Chondrocyte (in vitro differentiated cells): ENCODE results near the gene NAV3. TPM values are rescaled to one million over a fixed set of nuclear protein-coding genes. Genes with fewer than 3 reads are reported as not detected.

ENCODE experiments used
- DNase-seq: peaks from one replicate; pipeline ENCODE4 v3.0.0; 2021; ENCODE audit warnings: mixed read lengths, low spot score
- H3K27ac Mint-ChIP-seq: one replicate; pipeline ENCODE4 v1.8.0; 2021; ENCODE audit warnings: mild to moderate bottlenecking, moderate library complexity, mixed read lengths; ENCODE audit not compliant: unreplicated experiment
- H3K27me3 Mint-ChIP-seq: 2 replicates; pipeline ENCODE4 v1.8.0; 2021; ENCODE audit warnings: low read depth, mixed read lengths
- H3K36me3 Mint-ChIP-seq: 2 replicates; pipeline ENCODE4 v1.8.0; 2021; ENCODE audit warnings: low read depth, mixed read lengths
- H3K4me1 Mint-ChIP-seq: 2 replicates; pipeline ENCODE4 v1.8.0; 2021; ENCODE audit warnings: low read depth, mild to moderate bottlenecking, mixed read lengths
- H3K4me3 Mint-ChIP-seq: one replicate; pipeline ENCODE4 v1.8.0; 2021; ENCODE audit warnings: mild to moderate bottlenecking, moderate library complexity, mixed read lengths; ENCODE audit not compliant: unreplicated experiment
- H3K9me3 Mint-ChIP-seq: 2 replicates; pipeline ENCODE4 v1.8.0; 2021; ENCODE audit warnings: low read depth, mixed read lengths
- long read RNA-seq: library from polyadenylated mRNA; stranded (forward); transcript quantifications from one replicate; pipeline ENCODE4 v2.0.0, GENCODE V29; 2021
- total RNA-seq: library from RNA; stranded (reverse); gene quantifications from 3 replicates; pipeline ENCODE4 v1.2.1, GENCODE V29; 2021
- TF ChIP-seq, protein P1 (sequence below): fragments of 200-600 bp; sonication (generic); IDR thresholded peaks from 2 replicates; pipeline ENCODE4 v1.5.0; 2021; ENCODE audit warnings: antibody characterized with exemption, mild to moderate bottlenecking, moderate library complexity

The NAV3 gene, protein sequence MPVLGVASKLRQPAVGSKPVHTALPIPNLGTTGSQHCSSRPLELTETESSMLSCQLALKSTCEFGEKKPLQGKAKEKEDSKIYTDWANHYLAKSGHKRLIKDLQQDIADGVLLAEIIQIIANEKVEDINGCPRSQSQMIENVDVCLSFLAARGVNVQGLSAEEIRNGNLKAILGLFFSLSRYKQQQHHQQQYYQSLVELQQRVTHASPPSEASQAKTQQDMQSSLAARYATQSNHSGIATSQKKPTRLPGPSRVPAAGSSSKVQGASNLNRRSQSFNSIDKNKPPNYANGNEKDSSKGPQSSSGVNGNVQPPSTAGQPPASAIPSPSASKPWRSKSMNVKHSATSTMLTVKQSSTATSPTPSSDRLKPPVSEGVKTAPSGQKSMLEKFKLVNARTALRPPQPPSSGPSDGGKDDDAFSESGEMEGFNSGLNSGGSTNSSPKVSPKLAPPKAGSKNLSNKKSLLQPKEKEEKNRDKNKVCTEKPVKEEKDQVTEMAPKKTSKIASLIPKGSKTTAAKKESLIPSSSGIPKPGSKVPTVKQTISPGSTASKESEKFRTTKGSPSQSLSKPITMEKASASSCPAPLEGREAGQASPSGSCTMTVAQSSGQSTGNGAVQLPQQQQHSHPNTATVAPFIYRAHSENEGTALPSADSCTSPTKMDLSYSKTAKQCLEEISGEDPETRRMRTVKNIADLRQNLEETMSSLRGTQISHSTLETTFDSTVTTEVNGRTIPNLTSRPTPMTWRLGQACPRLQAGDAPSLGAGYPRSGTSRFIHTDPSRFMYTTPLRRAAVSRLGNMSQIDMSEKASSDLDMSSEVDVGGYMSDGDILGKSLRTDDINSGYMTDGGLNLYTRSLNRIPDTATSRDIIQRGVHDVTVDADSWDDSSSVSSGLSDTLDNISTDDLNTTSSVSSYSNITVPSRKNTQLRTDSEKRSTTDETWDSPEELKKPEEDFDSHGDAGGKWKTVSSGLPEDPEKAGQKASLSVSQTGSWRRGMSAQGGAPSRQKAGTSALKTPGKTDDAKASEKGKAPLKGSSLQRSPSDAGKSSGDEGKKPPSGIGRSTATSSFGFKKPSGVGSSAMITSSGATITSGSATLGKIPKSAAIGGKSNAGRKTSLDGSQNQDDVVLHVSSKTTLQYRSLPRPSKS (N-terminal part only)
- total RNA-seq, result 19.1 to 29.9 TPM (median 27.5 TPM) in 3 replicates
- long read RNA-seq, partial matches to known transcripts, result 5 of 6 reads
- long read RNA-seq, other reads (novel, unspliced or antisense), result 1 of 6 reads

DNA sequence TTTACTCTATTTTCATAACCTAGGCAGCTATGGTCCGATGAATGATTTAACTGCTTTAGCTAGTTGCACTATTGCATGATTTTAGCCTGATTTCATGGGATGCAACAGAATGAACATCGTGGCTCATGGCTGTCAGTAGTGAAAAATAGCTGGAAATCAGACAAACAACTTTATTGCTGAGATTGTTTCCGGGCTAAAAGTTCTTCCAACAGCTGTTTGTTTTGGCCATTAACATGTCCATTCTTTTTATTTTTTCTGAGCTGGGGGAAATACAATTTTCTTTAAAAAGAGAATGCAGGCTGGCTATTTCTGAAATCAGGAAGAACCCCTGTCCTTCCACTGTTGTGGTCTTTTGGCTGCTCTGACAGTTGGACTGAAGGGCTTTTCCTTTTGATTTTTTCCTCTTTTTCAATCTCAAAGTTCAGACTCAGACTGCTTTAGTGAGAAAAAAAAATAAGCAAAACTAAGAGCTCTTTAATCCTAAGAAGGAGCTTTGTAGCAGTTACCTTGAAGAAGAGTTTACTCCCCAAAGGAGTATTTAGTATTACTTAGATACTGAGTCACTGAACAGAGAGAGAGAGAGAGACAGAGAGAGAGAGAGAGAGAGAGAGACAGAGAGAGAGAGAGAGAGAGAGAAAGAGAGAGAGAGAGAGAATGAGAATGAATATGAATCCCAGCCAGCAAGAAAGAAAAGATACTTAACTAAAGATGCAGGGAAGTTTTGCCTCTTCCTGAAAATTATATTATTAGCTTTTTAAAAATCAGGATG lies at the start of gene NAV3:
Gene NAV3 (plus strand): TSS at position 312 of the 769 bp plus-strand sequence. CDS start 568 bp downstream, outside the sequence.
- peak within 1 kb of the TSS; percentile 72 for H3K27ac Mint-ChIP-seq
- no peaks in the 10 kb centered on the region for H3K36me3 Mint-ChIP-seq
- H3K27me3 Mint-ChIP-seq, result no peaks in the 10 kb centered on the region
- no peak within 1 kb of the TSS for H3K4me3 Mint-ChIP-seq
- DNase-seq, result no peak
- TF ChIP-seq, protein P1, sequence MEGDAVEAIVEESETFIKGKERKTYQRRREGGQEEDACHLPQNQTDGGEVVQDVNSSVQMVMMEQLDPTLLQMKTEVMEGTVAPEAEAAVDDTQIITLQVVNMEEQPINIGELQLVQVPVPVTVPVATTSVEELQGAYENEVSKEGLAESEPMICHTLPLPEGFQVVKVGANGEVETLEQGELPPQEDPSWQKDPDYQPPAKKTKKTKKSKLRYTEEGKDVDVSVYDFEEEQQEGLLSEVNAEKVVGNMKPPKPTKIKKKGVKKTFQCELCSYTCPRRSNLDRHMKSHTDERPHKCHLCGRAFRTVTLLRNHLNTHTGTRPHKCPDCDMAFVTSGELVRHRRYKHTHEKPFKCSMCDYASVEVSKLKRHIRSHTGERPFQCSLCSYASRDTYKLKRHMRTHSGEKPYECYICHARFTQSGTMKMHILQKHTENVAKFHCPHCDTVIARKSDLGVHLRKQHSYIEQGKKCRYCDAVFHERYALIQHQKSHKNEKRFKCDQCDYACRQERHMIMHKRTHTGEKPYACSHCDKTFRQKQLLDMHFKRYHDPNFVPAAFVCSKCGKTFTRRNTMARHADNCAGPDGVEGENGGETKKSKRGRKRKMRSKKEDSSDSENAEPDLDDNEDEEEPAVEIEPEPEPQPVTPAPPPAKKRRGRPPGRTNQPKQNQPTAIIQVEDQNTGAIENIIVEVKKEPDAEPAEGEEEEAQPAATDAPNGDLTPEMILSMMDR, result no peak
- no peaks in the 10 kb centered on the region for H3K9me3 Mint-ChIP-seq
- peaks cover 24% of the 10 kb centered on the region for H3K4me1 Mint-ChIP-seq

GRCh38 chr12:77782034-77782433 lies 48.7 kb upstream of the NAV3 start:
- Mint-ChIP-seq H3K4me1 (peaks cover 4% of the 10 kb centered on the region), H3K27me3 (peaks cover 11% of the 10 kb centered on the region), H3K36me3 (no peaks in the 10 kb centered on the region), H3K9me3 (no peaks in the 10 kb centered on the region), H3K27ac (no peak overlapping the region), H3K4me3 (no peak overlapping the region)
- TF ChIP-seq, protein P1, result no peak
- DNase-seq, result no peak

- DNase-seq, result no peak
- Mint-ChIP-seq H3K9me3 (no peaks in the 10 kb centered on the region), H3K36me3 (no peaks in the 10 kb centered on the region), H3K4me1 (peaks cover 4% of the 10 kb centered on the region), H3K27ac (no peak overlapping the region), H3K4me3 (no peak overlapping the region), H3K27me3 (peaks cover 11% of the 10 kb centered on the region)
- TF ChIP-seq, protein P1, result no peak
These were observed 47.9 kb upstream of the NAV3 start for GRCh38 chr12:77782766-77783165.

- Mint-ChIP-seq H3K9me3 (no peaks in the 10 kb centered on the region), H3K4me1 (peaks cover 4% of the 10 kb centered on the region), H3K27ac (no peak overlapping the region), H3K36me3 (no peaks in the 10 kb centered on the region), H3K27me3 (peaks cover 15% of the 10 kb centered on the region), H3K4me3 (no peak overlapping the region)
- no peak for DNase-seq
- TF ChIP-seq, protein P1, result no peak
These were observed 45.5 kb upstream of the NAV3 start for GRCh38 chr12:77785211-77785610.
